GM12892 (cell line): ENCODE measurements around the gene CADM1.

Experiments used
- POLR2A ChIP-seq: IDR thresholded peaks from 2 replicates; pipeline ENCODE4 v1.6.1; 2011; ENCODE audit warnings: low read depth, low read length, control low read depth
- POLR2AphosphoS5 ChIP-seq: IDR thresholded peaks from 2 replicates; pipeline ENCODE4 v1.6.1; 2011; ENCODE audit warnings: low read depth, low read length, control low read depth

DNA sequence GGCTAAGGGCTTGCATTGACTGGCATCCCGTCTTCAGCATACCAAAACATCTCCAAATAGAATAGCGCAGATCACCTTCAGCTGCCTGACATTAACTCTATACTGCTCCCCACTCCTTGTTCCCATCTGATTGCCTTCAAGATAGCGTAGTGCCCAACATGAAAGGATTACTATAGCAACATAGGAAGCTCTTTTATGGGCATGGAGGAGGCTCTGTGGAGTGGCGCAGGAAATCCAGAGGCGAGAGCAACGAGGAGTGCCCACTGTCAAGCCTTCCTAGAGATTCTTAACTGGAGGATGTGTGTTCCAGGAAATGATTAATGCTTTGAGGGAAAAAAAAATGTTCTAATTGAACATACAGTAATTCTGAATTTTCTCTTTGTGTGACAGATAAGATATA is 213.3 kb downstream of the CADM1 start:
- TF ChIP-seq POLR2A (no peak), POLR2AphosphoS5 (no peak)
